Colonic mucosa (tissue), 4 donors: ENCODE results near the gene ZNF547. TPM values are rescaled to one million over a fixed set of nuclear protein-coding genes. Genes with fewer than 3 reads are reported as not detected.
A peak's percentile ranks its signal among the peaks of the same experiment; 100 is the strongest.

Source experiments
- DNase-seq: peaks from one replicate; pipeline ENCODE4 v3.0.0-alpha.2; 2020
- H3K27ac ChIP-seq: fragments of 200-600 bp; one replicate; pipeline ENCODE4 v1.8.0; 2021
- H3K27me3 ChIP-seq: fragments of 200-600 bp; one replicate; pipeline ENCODE4 v1.8.0; 2021
- H3K36me3 ChIP-seq: fragments of 200-600 bp; one replicate; pipeline ENCODE4 v1.8.0; 2021
- H3K4me1 ChIP-seq: fragments of 200-600 bp; one replicate; pipeline ENCODE4 v1.8.0; 2021; ENCODE audit warnings: mild to moderate bottlenecking
- H3K4me3 ChIP-seq: fragments of 200-600 bp; one replicate; pipeline ENCODE4 v1.8.0; 2021
- H3K9ac ChIP-seq, 2 donors: one replicate each; pipeline ENCODE4 v1.7.0; 2013; ENCODE audit warnings: control low read depth in 2 of 2, low read depth in 2 of 2, low read length in 2 of 2
- H3K9me3 ChIP-seq: fragments of 200-600 bp; one replicate; pipeline ENCODE4 v1.8.0; 2021
- intact Hi-C: fragments of 100-400 bp; cut with DNase I; formaldehyde crosslinking; loops from one replicate; pipeline ENCODE4 v1.14.1; 2022
- total RNA-seq, 2 donors: library from RNA; stranded (reverse); fragmentation: NEBNext Ultra II Directional in 1 of 2; extraction: Animal tissue kit (Norgen Biotek cat#: 25700) in 1 of 2; gene quantifications; one replicate each; pipeline ENCODE4 v1.2.1, GENCODE V29; 2021
- TF ChIP-seq, protein P1 (sequence below): fragments of 200-600 bp; IDR thresholded peaks from one replicate; pipeline ENCODE4 v1.8.0; 2022; ENCODE audit warnings: antibody characterized with exemption, mild to moderate bottlenecking
- donor health status: healthy.
- donor health status: DM: no; HTN: no; CAD: no.
- donor health status: DM: no; HTN: no; CAD: no.

The ZNF547 gene
- total RNA-seq, 2 donors from 2014 or later: 1.2 to 2.3 TPM

GRCh38 chr19:57342582-57342981 lies 20.8 kb upstream of the ZNF547 start:
- no peak overlapping the region for H3K27ac ChIP-seq
- DNase-seq: no peak
- no peaks in the 10 kb centered on the region for H3K27me3 ChIP-seq
- no peaks in the 10 kb centered on the region for H3K4me1 ChIP-seq
- intact Hi-C loops: no loop called here
- no peak overlapping the region for H3K4me3 ChIP-seq
- no peak overlapping the region for H3K9ac ChIP-seq
- no peaks in the 10 kb centered on the region for H3K9me3 ChIP-seq
- TF ChIP-seq, protein P1, sequence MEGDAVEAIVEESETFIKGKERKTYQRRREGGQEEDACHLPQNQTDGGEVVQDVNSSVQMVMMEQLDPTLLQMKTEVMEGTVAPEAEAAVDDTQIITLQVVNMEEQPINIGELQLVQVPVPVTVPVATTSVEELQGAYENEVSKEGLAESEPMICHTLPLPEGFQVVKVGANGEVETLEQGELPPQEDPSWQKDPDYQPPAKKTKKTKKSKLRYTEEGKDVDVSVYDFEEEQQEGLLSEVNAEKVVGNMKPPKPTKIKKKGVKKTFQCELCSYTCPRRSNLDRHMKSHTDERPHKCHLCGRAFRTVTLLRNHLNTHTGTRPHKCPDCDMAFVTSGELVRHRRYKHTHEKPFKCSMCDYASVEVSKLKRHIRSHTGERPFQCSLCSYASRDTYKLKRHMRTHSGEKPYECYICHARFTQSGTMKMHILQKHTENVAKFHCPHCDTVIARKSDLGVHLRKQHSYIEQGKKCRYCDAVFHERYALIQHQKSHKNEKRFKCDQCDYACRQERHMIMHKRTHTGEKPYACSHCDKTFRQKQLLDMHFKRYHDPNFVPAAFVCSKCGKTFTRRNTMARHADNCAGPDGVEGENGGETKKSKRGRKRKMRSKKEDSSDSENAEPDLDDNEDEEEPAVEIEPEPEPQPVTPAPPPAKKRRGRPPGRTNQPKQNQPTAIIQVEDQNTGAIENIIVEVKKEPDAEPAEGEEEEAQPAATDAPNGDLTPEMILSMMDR: no peak
- H3K36me3 ChIP-seq: no peaks in the 10 kb centered on the region

DNA sequence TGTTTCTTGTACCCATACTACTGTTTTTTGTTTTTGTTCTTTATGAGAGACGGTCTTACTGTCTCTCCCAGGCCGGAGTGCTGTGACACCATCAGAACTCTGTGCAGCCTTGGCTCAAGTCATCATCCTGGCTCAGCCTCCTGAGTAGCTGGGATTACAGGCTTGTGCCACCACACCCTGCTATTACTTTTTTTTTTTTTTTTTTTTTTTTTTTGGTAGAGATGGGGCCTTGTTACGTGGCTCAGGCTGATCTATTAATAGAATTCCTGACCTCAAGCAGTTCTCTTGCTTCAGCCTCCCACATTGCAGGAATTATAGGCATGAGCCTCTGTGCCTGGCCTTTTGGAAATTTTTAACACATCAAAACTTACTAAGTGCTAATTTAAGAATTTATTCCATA lies 15.2 kb upstream of the ZNF547 start:
- Histone ChIP-seq H3K9ac (no peak overlapping the region), H3K4me3 (no peak overlapping the region), H3K27ac (no peak overlapping the region), H3K4me1 (no peaks in the 10 kb centered on the region), H3K36me3 (no peaks in the 10 kb centered on the region), H3K9me3 (no peaks in the 10 kb centered on the region), H3K27me3 (no peaks in the 10 kb centered on the region)
- intact Hi-C loops: no loop called here
- TF ChIP-seq, protein P1: no peak
- no peak for DNase-seq

- H3K9me3 ChIP-seq: no peaks in the 10 kb centered on the region
- H3K4me3 ChIP-seq: peak within 1 kb of the TSS; percentile 80
- H3K36me3 ChIP-seq: peaks cover 3% of the 10 kb centered on the region
- intact Hi-C loops: no loop called here
- no peaks in the 10 kb centered on the region for H3K4me1 ChIP-seq
- peak within 1 kb of the TSS; percentile 85 to 86 for H3K9ac ChIP-seq
- no peak within 1 kb of the TSS for H3K27ac ChIP-seq
- H3K27me3 ChIP-seq: no peaks in the 10 kb centered on the region
- TF ChIP-seq, protein P1: no peak
- peak; percentile 94 for DNase-seq
These were observed 12.2 kb upstream of the ZNF547 start, which contains the start of gene ZNF304 for GRCh38 chr19:57350877-57351805. TSS of gene ZNF304 (plus strand) at chr19:57351271. CDS start at chr19:57351665, 394 bp downstream.

GRCh38 chr19:57351867-57352266 lies 11.5 kb upstream of the ZNF547 start:
- TF ChIP-seq, protein P1: no peak
- Histone ChIP-seq H3K27ac (no peak overlapping the region), H3K36me3 (peaks cover 10% of the 10 kb centered on the region), H3K4me3 (peak overlapping the region; percentile 80), H3K27me3 (no peaks in the 10 kb centered on the region), H3K4me1 (no peaks in the 10 kb centered on the region), H3K9ac (peak overlapping the region; percentile 85 to 86), H3K9me3 (no peaks in the 10 kb centered on the region)
- DNase-seq: no peak
- intact Hi-C loops: no loop called here

DNA sequence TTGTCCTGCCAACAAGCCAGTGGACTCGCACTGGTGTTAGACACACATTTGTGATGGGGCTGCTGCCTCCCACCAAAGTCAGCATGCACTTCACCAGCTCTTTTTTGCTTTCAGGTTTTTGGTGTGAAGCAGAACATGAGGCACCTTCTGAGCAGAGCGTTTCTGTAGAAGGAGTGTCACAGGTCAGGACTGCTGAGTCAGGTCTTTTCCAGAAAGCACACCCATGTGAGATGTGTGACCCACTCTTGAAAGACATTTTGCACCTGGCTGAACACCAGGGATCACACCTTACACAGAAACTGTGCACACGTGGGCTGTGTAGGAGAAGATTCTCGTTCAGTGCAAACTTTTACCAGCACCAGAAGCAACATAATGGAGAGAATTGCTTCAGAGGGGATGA lies 7.4 kb upstream of the ZNF547 start:
- Histone ChIP-seq H3K9ac (no peak overlapping the region), H3K4me3 (no peak overlapping the region), H3K27ac (no peak overlapping the region), H3K4me1 (no peaks in the 10 kb centered on the region), H3K9me3 (no peaks in the 10 kb centered on the region), H3K27me3 (no peaks in the 10 kb centered on the region), H3K36me3 (peaks cover 15% of the 10 kb centered on the region)
- TF ChIP-seq, protein P1: no peak
- no peak for DNase-seq
- intact Hi-C loops: no loop called here
